Astrocyte of the spinal cord (primary cell): ENCODE results near the gene SLF2.

ENCODE experiments used
- DNase-seq: peaks from one replicate; pipeline ENCODE4 v3.0.0; 2011; ENCODE audit warnings: low read depth, low spot score
- H3K4me3 ChIP-seq: 2 replicates; pipeline ENCODE4 v1.5.1; 2011; ENCODE audit warnings: low read depth, mild to moderate bottlenecking, low read length, moderate library complexity
- in situ Hi-C: cut with HindIII; loops from 2 replicates; pipeline ENCODE4 v1.10.0; 2017; ENCODE audit warnings: low sequenced_read_pairs
- TF ChIP-seq, protein P1 (sequence below): IDR thresholded peaks from 2 replicates; pipeline ENCODE4 v1.5.1; 2012; ENCODE audit warnings: low read depth, mild to moderate bottlenecking, low read length, inconsistent platforms

The SLF2 gene, protein sequence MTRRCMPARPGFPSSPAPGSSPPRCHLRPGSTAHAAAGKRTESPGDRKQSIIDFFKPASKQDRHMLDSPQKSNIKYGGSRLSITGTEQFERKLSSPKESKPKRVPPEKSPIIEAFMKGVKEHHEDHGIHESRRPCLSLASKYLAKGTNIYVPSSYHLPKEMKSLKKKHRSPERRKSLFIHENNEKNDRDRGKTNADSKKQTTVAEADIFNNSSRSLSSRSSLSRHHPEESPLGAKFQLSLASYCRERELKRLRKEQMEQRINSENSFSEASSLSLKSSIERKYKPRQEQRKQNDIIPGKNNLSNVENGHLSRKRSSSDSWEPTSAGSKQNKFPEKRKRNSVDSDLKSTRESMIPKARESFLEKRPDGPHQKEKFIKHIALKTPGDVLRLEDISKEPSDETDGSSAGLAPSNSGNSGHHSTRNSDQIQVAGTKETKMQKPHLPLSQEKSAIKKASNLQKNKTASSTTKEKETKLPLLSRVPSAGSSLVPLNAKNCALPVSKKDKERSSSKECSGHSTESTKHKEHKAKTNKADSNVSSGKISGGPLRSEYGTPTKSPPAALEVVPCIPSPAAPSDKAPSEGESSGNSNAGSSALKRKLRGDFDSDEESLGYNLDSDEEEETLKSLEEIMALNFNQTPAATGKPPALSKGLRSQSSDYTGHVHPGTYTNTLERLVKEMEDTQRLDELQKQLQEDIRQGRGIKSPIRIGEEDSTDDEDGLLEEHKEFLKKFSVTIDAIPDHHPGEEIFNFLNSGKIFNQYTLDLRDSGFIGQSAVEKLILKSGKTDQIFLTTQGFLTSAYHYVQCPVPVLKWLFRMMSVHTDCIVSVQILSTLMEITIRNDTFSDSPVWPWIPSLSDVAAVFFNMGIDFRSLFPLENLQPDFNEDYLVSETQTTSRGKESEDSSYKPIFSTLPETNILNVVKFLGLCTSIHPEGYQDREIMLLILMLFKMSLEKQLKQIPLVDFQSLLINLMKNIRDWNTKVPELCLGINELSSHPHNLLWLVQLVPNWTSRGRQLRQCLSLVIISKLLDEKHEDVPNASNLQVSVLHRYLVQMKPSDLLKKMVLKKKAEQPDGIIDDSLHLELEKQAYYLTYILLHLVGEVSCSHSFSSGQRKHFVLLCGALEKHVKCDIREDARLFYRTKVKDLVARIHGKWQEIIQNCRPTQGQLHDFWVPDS

DNA sequence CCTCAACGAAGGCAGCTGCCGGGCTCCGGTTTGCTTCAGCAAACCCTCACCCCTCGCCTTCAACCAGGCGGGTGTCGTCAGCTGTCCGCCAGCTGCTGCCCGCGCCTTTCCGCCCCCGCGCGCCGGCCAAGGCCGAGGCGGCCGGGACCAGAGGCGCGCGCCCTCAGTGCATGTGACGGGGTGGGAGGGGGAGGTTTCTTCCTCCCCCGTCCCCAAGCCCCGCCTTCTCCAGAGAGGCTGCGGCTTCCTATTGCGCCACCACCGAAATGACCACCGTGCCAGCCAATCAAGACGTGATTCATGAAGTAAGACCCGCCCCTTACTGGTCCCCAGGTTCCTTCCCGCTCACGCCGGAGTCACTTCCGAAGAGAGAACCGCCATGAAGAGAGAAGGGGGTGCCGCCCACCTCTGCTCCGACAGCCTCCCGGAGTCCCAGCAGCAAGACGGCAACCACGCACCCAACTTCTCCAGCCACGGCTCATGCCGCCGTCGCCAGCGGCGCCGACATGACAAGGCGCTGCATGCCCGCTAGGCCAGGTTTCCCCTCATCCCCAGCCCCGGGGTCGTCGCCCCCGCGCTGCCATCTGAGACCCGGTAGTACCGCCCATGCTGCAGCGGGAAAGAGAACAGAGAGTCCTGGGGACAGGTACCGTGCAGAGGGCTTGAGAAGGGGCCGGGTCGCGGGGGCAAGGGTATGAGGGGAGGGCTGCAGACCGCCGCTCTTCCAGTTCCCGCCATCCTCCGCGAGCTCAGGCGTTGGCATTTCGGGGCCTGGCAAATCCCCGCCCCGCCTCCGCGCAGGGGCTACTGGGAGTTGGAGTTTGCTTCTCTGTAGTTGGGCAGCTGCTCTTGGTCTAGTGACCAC lies at the start of gene SLF2:
Gene SLF2 (plus strand): TSS at position 359 of the 865 bp plus-strand sequence. CDS start 148 bp downstream, at position 507.
- peak; percentile 99 for DNase-seq
- peak within 1 kb of the TSS; percentile 97 for H3K4me3 ChIP-seq
- TF ChIP-seq, protein P1, sequence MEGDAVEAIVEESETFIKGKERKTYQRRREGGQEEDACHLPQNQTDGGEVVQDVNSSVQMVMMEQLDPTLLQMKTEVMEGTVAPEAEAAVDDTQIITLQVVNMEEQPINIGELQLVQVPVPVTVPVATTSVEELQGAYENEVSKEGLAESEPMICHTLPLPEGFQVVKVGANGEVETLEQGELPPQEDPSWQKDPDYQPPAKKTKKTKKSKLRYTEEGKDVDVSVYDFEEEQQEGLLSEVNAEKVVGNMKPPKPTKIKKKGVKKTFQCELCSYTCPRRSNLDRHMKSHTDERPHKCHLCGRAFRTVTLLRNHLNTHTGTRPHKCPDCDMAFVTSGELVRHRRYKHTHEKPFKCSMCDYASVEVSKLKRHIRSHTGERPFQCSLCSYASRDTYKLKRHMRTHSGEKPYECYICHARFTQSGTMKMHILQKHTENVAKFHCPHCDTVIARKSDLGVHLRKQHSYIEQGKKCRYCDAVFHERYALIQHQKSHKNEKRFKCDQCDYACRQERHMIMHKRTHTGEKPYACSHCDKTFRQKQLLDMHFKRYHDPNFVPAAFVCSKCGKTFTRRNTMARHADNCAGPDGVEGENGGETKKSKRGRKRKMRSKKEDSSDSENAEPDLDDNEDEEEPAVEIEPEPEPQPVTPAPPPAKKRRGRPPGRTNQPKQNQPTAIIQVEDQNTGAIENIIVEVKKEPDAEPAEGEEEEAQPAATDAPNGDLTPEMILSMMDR = no peak
- in situ Hi-C loops = no loop called here

DNA sequence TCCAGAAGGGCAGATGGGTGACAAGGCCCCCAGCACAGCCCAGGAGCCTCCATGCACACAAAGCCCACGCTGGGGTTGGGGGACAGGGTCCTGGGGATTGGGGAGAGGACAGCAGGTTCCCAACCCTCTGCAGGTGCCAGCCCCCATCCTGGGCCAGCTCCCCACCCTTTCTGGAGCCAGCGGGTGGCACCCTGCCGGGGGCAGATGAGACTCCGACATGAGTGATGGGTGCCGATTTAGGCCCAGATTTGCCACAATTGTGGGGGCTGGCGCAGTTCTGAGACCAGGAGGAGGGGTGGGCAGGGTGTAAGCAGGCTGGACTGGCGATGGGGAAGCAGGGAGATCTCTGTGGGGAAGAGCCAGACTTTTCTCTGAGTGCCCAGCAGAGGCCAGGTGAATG lies 49.3 kb upstream of the SLF2 start:
- no peak overlapping the region for H3K4me3 ChIP-seq
- no peak for DNase-seq
- in situ Hi-C loops = no loop called here
- TF ChIP-seq, protein P1 = no peak

DNA sequence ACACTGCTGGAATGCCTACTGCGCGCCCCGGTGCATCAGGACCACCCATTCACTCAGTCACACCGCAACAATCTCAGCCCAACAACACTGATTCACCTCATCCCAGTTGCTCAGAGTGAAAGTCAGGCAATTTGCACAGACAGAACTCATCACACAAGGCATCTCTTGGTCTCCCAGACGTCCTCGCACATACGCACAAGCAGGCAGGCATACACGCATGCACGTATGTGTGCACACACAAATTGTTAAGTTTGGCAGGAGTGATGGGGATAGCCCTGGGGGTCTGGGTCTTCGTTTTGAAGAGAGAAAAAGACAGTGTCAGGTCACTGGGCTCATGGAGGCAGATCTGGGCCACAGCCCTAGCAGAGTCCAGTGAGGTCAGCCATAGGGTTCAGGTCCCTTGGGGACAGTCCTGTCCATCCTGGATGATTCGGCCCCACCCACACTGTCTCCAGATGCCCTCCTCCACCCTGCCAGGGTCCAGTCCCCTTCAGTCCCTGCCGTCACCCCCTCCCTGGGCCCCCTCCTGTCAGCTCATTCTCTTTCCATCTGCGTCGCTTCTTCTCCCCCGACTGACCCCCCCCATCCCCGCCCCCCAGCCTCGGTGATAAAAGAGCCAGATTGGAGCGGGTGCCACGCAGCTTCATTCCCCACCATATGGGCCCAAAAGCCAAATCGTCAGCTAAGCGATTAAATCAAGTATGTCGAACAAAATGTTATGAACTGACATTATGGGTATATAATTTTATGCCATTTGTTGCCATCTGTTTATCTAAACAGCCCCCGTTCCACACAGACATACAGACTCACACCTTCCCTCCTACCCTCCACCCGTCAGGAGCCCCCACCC lies 48.5 kb upstream of the SLF2 start:
- DNase-seq = no peak
- no peak overlapping the region for H3K4me3 ChIP-seq
- in situ Hi-C loops = no loop called here
- TF ChIP-seq, protein P1 = no peak

DNA sequence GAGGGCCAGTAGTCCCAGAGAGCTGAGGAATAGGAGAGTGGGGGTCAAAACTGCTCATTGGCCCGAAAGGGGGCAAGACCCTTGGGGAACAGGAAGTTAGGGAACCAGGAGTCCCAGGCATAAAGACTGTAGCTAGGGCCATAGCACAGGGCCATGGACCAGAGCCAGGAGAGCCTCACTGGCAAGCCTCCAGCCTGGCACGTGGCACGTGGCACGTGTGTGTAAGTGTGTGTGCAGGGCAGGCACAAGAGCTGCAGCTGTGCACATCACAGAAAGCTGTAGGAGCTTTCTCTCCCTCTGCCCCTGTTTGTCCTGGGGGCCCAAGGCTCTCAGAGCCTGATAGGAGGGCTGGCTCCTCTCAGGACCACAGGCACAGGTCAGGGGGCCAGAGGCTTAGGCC lies 47.8 kb upstream of the SLF2 start:
- DNase-seq = no peak
- in situ Hi-C loops = no loop called here
- TF ChIP-seq, protein P1 = no peak
- H3K4me3 ChIP-seq = no peak overlapping the region

DNA sequence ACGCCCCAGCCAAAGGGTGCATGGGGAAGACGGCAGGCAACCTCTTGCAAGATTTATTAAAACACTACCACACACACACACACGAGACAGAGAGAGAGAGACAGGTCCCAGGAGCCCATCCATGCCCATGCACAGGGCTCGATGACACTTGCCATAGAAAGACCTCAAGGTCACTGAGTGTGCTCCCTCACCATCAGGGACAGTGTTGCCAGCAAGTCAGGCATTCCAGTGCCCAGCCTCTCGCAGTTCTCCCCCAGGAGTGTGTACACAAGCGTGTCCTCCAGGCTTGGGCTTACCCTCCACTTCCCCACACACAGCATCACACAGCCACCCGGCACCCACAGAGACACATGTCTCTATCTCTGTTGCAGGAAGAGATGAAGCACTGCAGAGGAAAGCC lies 46.8 kb upstream of the SLF2 start:
- no peak for DNase-seq
- H3K4me3 ChIP-seq = no peak overlapping the region
- TF ChIP-seq, protein P1 = no peak
- in situ Hi-C loops = no loop called here
